Hepatic stellate cell (primary cell): Measurements from ENCODE around the gene PRR13.
"Not testable (repeated sequence)": the region's sequence is repeated elsewhere in the genome, so short reads cannot be mapped to it uniquely, and the experiment has no call there.

Source experiments
- DNase-seq: peaks from one replicate; pipeline ENCODE4 v3.0.0; 2011; ENCODE audit warnings: low spot score

The PRR13 gene

GRCh38 chr12:53441040-53441833, at the start of gene PRR13:
Gene PRR13 (plus strand): TSS chr12:53441734. CDS start chr12:53442715, 981 bp downstream.
- DNase-seq: peak; percentile 99

- DNase-seq: no peak
Observed at GRCh38 chr12:53399896-53400295, 41.6 kb upstream of the PRR13 start.

- DNase-seq: not testable (repeated sequence)
Observed at GRCh38 chr12:53402351-53402750, 39.2 kb upstream of the PRR13 start.

- DNase-seq: no peak
Observed at GRCh38 chr12:53402871-53403270, 38.7 kb upstream of the PRR13 start.

- DNase-seq: no peak
Observed at GRCh38 chr12:53410951-53411350, 30.6 kb upstream of the PRR13 start.

- DNase-seq: peak; percentile 41
Observed at GRCh38 chr12:53413485-53414204, 27.9 kb upstream of the PRR13 start.

GRCh38 chr12:53414756-53415417, 26.6 kb upstream of the PRR13 start:
- DNase-seq: no peak

- DNase-seq: not testable (repeated sequence)
Observed at GRCh38 chr12:53415752-53416389, 25.7 kb upstream of the PRR13 start.

GRCh38 chr12:53417291-53417816, 24.2 kb upstream of the PRR13 start:
- DNase-seq: not testable (repeated sequence)

GRCh38 chr12:53418221-53418620, 23.3 kb upstream of the PRR13 start:
- DNase-seq: no peak

- no peak for DNase-seq
Observed at GRCh38 chr12:53419756-53420155, 21.8 kb upstream of the PRR13 start.

- DNase-seq: not testable (repeated sequence)
Observed at GRCh38 chr12:53422247-53422646, 19.3 kb upstream of the PRR13 start.

GRCh38 chr12:53423597-53423996, 17.9 kb upstream of the PRR13 start, which contains the start of gene AMHR2:
Gene AMHR2 (plus strand): TSS chr12:53423855. CDS start chr12:53423935, 80 bp downstream.
- DNase-seq: no peak

- no peak for DNase-seq
Observed at GRCh38 chr12:53424626-53425514, 16.7 kb upstream of the PRR13 start.

- no peak for DNase-seq
Observed at GRCh38 chr12:53425515-53426150, 15.9 kb upstream of the PRR13 start.

GRCh38 chr12:53427905-53428594, 13.5 kb upstream of the PRR13 start:
- peak; percentile 72 for DNase-seq

- DNase-seq: no peak
Observed at GRCh38 chr12:53428741-53429140, 12.8 kb upstream of the PRR13 start.

GRCh38 chr12:53430116-53430515, 11.4 kb upstream of the PRR13 start:
- DNase-seq: no peak

GRCh38 chr12:53431187-53431586, 10.3 kb upstream of the PRR13 start:
- DNase-seq: no peak

GRCh38 chr12:53435326-53435725, 6.2 kb upstream of the PRR13 start:
- DNase-seq: not testable (repeated sequence)
